ENCODE measurements around the gene RAD51B.

RAD51B gene

DNA sequence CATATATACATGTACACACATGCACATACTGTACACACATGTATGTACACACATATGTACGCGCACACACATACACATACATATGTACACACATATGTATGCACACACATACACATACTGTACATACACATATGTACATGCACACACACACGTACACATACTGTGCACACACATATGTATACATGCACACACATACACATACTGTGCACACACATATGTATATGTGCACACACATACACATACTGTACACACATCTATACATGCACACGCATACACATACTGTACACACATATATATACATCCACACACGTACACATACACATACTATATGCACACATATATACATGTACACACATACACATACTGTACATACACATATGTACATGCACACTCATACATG, 853.9 kb downstream of the RAD51B start:
- no peak for DNase-seq

DNA sequence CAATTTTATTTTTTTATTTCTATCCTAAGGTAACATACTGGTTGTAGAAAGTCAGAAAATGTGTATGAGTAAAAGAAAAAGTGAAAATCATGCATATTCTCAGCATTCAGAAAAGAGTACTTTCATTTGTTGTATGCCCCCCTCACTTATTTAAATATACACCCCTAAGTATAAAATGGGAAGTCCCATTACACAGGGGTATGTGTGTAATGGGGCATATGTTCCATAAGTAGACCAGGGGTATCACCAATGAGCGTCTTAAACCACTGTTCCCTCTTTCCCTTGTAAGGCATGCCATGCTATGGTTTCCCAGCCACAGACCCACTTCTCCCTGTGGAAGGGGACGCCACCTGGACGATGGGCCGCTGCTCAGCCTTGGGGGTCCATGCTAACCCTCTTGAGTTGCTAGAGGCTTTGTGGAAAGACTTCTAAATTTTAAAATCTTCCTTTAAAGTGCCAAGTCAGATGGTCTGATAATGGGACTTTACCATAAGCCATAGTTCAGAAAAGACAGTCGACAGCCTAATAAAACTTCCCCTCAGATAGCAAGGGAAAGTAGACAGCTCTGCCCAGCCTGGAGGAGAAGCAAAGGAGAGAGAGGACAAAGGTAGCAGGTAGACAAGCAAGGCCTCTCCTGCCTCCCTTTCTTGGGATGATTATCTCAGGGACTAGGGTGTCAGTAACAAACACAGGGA, 855.1 kb downstream of the RAD51B start:
- no peak for DNase-seq

DNA sequence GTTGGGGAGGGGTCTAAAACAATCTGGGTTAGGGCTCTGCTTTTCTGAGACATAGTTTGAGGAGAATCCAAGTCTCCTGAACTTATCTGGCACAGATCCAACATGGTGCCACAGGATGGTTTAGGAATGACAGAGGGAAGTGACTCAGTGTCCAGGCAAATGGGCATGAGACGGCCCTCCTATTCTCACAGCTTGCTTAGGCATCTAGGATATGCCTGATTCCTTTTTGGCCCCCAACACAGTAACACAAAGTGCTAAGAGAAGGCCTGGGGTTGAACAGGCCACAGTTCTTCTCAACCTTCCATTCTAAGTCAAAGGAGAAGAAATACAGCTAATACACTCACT, 855.6 kb downstream of the RAD51B start:
- DNase-seq: no peak

GRCh38 chr14:68676511-68676943, 856.9 kb downstream of the RAD51B start:
- DNase-seq: no peak

GRCh38 chr14:68677476-68677875, 857.9 kb downstream of the RAD51B start:
- peak; percentile 47 for DNase-seq

DNA sequence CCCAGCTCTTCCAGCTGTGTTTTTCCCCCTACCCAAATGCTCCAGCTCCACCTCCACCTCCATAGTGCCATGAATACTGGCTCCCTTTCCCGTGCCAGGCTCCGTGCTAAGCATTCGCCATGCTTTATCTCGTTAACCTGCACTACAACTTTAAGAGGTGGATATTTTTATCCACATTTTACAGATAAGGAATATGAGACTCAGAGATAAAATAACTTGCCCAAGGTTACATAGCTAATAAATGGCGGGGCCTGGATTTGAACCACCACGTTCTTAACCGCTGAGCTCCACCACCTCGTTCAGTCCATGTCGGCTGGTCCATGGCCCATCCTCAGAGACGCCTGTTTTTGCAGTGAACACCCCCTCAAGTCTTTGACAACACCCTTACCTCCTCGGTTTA, 858.3 kb downstream of the RAD51B start:
- no peak for DNase-seq

GRCh38 chr14:68678471-68678870, 858.9 kb downstream of the RAD51B start:
- no peak for DNase-seq

DNA sequence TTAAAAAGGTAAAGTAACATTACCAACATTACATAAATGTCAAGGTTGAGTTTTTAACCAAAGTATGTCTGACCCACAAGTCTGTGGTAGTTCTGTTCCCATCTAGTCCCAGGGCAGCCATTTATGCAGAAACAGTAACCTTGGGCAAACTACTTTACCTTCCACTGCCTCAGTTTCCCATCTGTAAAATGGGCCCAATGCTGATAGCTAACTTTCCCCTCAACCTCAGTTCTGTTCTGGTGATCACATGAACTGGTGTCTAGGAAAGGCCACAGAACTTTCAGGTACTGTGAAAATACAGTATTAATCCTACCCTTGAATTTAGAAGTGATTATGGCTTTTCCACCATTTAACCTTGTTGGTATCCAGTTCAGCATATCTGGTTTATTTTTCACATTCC, 859.7 kb downstream of the RAD51B start:
- no peak for DNase-seq

DNA sequence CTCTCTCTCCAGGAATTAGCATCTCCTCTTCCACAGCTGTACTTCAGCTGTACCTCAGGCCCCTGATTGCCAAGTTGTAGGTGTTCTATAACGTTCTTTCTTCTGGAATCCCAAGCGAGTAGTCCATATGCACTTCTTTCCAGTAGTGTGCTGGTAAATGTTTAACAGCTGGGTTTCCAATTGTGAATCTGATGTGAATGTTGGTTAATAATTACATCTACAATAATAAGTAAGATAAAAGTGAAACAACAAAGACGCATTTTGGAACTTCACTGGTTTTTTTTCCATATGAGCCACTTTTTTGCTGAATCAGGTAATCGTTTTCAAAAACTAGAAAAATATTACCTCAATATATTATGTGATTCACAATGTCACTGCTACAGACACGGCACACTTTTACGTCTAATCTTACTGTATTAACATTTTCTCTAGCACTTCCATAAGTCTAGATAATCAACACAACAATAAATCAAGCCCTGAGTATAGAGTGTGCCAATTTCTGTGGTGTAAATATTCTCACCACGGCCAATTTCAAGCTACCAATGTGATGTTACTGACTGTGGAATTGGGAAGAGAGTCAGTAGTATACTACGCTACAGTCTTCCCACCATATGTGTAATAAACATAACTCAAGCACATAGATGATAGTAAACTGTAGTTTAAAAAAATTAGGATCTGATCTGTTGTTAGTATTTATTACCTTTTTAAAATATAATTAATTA, 860.3 kb downstream of the RAD51B start:
- no peak for DNase-seq

- DNase-seq: no peak
Measured at GRCh38 chr14:68680541-68681051, 861.0 kb downstream of the RAD51B start.

DNA sequence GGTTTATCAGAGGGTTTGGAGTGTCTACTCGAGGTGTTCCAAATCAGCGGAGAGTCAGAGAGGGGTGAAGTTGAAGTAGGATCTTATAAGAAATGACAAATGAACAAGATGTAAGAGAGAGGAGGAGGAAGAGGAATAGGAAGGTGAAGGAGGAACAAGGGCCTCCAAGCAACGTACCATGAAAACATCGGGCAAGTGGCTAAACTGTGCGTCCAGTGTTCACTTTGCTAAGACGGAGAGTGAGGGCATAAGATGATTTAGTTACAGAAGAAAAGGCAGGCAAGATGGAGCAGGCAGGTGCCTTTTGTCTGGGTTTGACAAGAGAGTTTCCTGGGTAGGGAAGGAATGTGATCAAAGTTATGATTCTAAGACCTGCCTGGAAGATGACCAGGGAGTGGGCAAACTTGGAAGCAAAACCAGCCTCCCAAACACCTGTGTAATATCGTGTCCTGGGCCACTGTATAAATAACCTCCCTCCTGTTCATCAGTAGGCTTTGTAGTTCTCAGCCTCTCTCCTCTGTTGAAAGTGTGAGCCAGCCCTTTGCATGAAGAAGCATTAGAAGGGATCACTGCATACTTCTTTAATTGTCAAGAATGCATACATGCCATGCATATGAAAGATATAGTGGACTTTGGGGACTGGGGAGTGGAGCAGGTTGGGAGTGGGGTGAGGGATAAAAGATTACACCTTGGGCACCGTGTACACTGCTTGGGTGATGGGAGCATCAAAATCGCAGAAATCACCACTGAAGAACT, 861.9 kb downstream of the RAD51B start:
- no peak for DNase-seq

- peak; percentile 97 for DNase-seq
Measured at GRCh38 chr14:68682166-68683103, 862.9 kb downstream of the RAD51B start.

- DNase-seq: peak; percentile 50
Measured at GRCh38 chr14:68683326-68683725, 863.7 kb downstream of the RAD51B start.

GRCh38 chr14:68684466-68685418, 865.2 kb downstream of the RAD51B start:
- no peak for DNase-seq

GRCh38 chr14:68685419-68686204, 866.0 kb downstream of the RAD51B start:
- DNase-seq: peak; percentile 73

- DNase-seq: no peak
Measured at GRCh38 chr14:68686205-68686465, 866.6 kb downstream of the RAD51B start.

GRCh38 chr14:68686724-68687123, 867.1 kb downstream of the RAD51B start:
- DNase-seq: no peak

- DNase-seq: no peak
Measured at GRCh38 chr14:68687746-68688145, 868.2 kb downstream of the RAD51B start.

GRCh38 chr14:68688872-68689371, 869.3 kb downstream of the RAD51B start:
- DNase-seq: no peak

- no peak for DNase-seq
Measured at GRCh38 chr14:68689511-68689910, 869.9 kb downstream of the RAD51B start.

Data from MV-4-11 (cell line).